ENCODE data around the gene MBNL1. TPM values are rescaled to one million over a fixed set of nuclear protein-coding genes. Genes with fewer than 3 reads are reported as not detected.

The MBNL1 gene
- total RNA-seq = 100 to 1,000 TPM; 299 to 323 TPM

- ATAC-seq (replicated peaks in 1 of 2) (peak; percentile 76 to 78), DNase-seq (peak; percentile 84 to 87)
- no peaks in the 10 kb centered on the region for H3K27me3 Mint-ChIP-seq (ENCODE audit: low read depth)
- H3K4me3 Mint-ChIP-seq = peak within 1 kb of the TSS; percentile 86 to 94
- peaks cover 70% of the 10 kb centered on the region for H3K4me1 Mint-ChIP-seq (ENCODE audit: low read depth)
- peaks cover 10 to 28% of the 10 kb centered on the region in 2 donors for H3K36me3 Mint-ChIP-seq (ENCODE audit: insufficient read depth in 2 of 2)
- peaks cover 0 to 2% of the 10 kb centered on the region in 2 donors for H3K9me3 Mint-ChIP-seq
- peak within 1 kb of the TSS; percentile 98 for H3K27ac Mint-ChIP-seq
Measured at GRCh38 chr3:152268555-152269055, at the start of gene MBNL1. Gene MBNL1 (plus strand): TSS chr3:152268929. CDS start chr3:152300194, 31,265 bp downstream.

- peak overlapping the region; percentile 69 to 84 for H3K4me3 Mint-ChIP-seq
- peaks cover 79% of the 10 kb centered on the region for H3K4me1 Mint-ChIP-seq (ENCODE audit: low read depth)
- no peak for DNase-seq
- H3K9me3 Mint-ChIP-seq = peaks cover 0 to 2% of the 10 kb centered on the region in 2 donors
- no peak for ATAC-seq (replicated peaks in 1 of 2)
- no peaks in the 10 kb centered on the region for H3K36me3 Mint-ChIP-seq (ENCODE audit: insufficient read depth in 2 of 2)
- H3K27ac Mint-ChIP-seq = peak overlapping the region; percentile 81
- H3K27me3 Mint-ChIP-seq (ENCODE audit: low read depth) = no peaks in the 10 kb centered on the region
Measured at GRCh38 chr3:152219216-152219615, 49.5 kb upstream of the MBNL1 start.

GRCh38 chr3:152219769-152220255 lies 48.9 kb upstream of the MBNL1 start:
- ATAC-seq (replicated peaks in 1 of 2) = no peak
- Mint-ChIP-seq H3K27me3 (ENCODE audit: low read depth) (no peaks in the 10 kb centered on the region), H3K4me3 (peak overlapping the region; percentile 69 to 84), H3K4me1 (ENCODE audit: low read depth) (peaks cover 79% of the 10 kb centered on the region), H3K27ac (peak overlapping the region; percentile 81), H3K9me3 (peaks cover 0 to 2% of the 10 kb centered on the region in 2 donors), H3K36me3 (ENCODE audit: insufficient read depth in 2 of 2) (no peaks in the 10 kb centered on the region)
- DNase-seq = no peak

GRCh38 chr3:152222327-152222726 lies 46.4 kb upstream of the MBNL1 start:
- no peaks in the 10 kb centered on the region for H3K36me3 Mint-ChIP-seq (ENCODE audit: insufficient read depth in 2 of 2)
- peak overlapping the region; percentile 93 for H3K27ac Mint-ChIP-seq
- peaks cover 81% of the 10 kb centered on the region for H3K4me1 Mint-ChIP-seq (ENCODE audit: low read depth)
- peaks cover 0 to 2% of the 10 kb centered on the region in 2 donors for H3K9me3 Mint-ChIP-seq
- ATAC-seq (replicated peaks in 1 of 2) (peak; percentile 63 to 73), DNase-seq (no peak)
- H3K27me3 Mint-ChIP-seq (ENCODE audit: low read depth) = no peaks in the 10 kb centered on the region
- H3K4me3 Mint-ChIP-seq = peak overlapping the region; percentile 71 to 85

- ATAC-seq (replicated peaks in 1 of 2) (no peak), DNase-seq (no peak)
- Mint-ChIP-seq H3K27ac (no peak overlapping the region), H3K4me1 (ENCODE audit: low read depth) (peaks cover 71% of the 10 kb centered on the region), H3K27me3 (ENCODE audit: low read depth) (no peaks in the 10 kb centered on the region), H3K9me3 (no peaks in the 10 kb centered on the region), H3K36me3 (ENCODE audit: insufficient read depth in 2 of 2) (no peaks in the 10 kb centered on the region), H3K4me3 (peak overlapping the region; percentile 20 to 35)
Measured at GRCh38 chr3:152225201-152225600, 43.5 kb upstream of the MBNL1 start.

GRCh38 chr3:152226176-152226575 lies 42.6 kb upstream of the MBNL1 start:
- Mint-ChIP-seq H3K4me1 (ENCODE audit: low read depth) (peaks cover 74% of the 10 kb centered on the region), H3K9me3 (peaks cover 0 to 1% of the 10 kb centered on the region in 2 donors), H3K36me3 (ENCODE audit: insufficient read depth in 2 of 2) (no peaks in the 10 kb centered on the region), H3K27me3 (ENCODE audit: low read depth) (no peaks in the 10 kb centered on the region), H3K27ac (no peak overlapping the region), H3K4me3 (no peak overlapping the region)
- ATAC-seq (replicated peaks in 1 of 2) (no peak), DNase-seq (no peak)

GRCh38 chr3:152227027-152227426 lies 41.7 kb upstream of the MBNL1 start:
- no peak for ATAC-seq (replicated peaks in 1 of 2)
- peaks cover 74% of the 10 kb centered on the region for H3K4me1 Mint-ChIP-seq (ENCODE audit: low read depth)
- no peak overlapping the region for H3K4me3 Mint-ChIP-seq

GRCh38 chr3:152229692-152230091 lies 39.0 kb upstream of the MBNL1 start:
- no peak overlapping the region for H3K4me3 Mint-ChIP-seq
- ATAC-seq (replicated peaks in 1 of 2) = no peak
- H3K4me1 Mint-ChIP-seq (ENCODE audit: low read depth) = peaks cover 74% of the 10 kb centered on the region
- DNase-seq = no peak
- H3K36me3 Mint-ChIP-seq (ENCODE audit: insufficient read depth in 2 of 2) = no peaks in the 10 kb centered on the region
- H3K9me3 Mint-ChIP-seq = peaks cover 0 to 1% of the 10 kb centered on the region in 2 donors
- no peaks in the 10 kb centered on the region for H3K27me3 Mint-ChIP-seq (ENCODE audit: low read depth)
- no peak overlapping the region for H3K27ac Mint-ChIP-seq

More at GRCh38 chr3:152227027-152227426, 41.7 kb upstream of the MBNL1 start:
- no peak for DNase-seq
- H3K36me3 Mint-ChIP-seq (ENCODE audit: insufficient read depth in 2 of 2) = no peaks in the 10 kb centered on the region
- H3K27ac Mint-ChIP-seq = no peak overlapping the region
- H3K27me3 Mint-ChIP-seq (ENCODE audit: low read depth) = no peaks in the 10 kb centered on the region
- H3K9me3 Mint-ChIP-seq = peaks cover 0 to 1% of the 10 kb centered on the region in 2 donors

GRCh38 chr3:152230370-152230769 lies 38.4 kb upstream of the MBNL1 start:
- DNase-seq (no peak), ATAC-seq (replicated peaks in 1 of 2) (no peak)
- peak overlapping the region; percentile 63 to 73 for H3K4me3 Mint-ChIP-seq
- peaks cover 0 to 1% of the 10 kb centered on the region in 2 donors for H3K9me3 Mint-ChIP-seq
- no peaks in the 10 kb centered on the region for H3K27me3 Mint-ChIP-seq (ENCODE audit: low read depth)
- peaks cover 74% of the 10 kb centered on the region for H3K4me1 Mint-ChIP-seq (ENCODE audit: low read depth)
- H3K27ac Mint-ChIP-seq = no peak overlapping the region
- H3K36me3 Mint-ChIP-seq (ENCODE audit: insufficient read depth in 2 of 2) = no peaks in the 10 kb centered on the region

GRCh38 chr3:152232001-152232400 lies 36.7 kb upstream of the MBNL1 start:
- DNase-seq (no peak), ATAC-seq (replicated peaks in 1 of 2) (no peak)
- Mint-ChIP-seq H3K27me3 (ENCODE audit: low read depth) (no peaks in the 10 kb centered on the region), H3K4me3 (peak overlapping the region; percentile 41 to 62), H3K9me3 (peaks cover 0 to 1% of the 10 kb centered on the region in 2 donors), H3K4me1 (ENCODE audit: low read depth) (peaks cover 80% of the 10 kb centered on the region), H3K36me3 (ENCODE audit: insufficient read depth in 2 of 2) (no peaks in the 10 kb centered on the region), H3K27ac (peak overlapping the region; percentile 44)

- peaks cover 1 to 2% of the 10 kb centered on the region in 2 donors for H3K9me3 Mint-ChIP-seq
- H3K4me3 Mint-ChIP-seq = peak overlapping the region; percentile 31 to 76
- peaks cover 87% of the 10 kb centered on the region for H3K4me1 Mint-ChIP-seq (ENCODE audit: low read depth)
- DNase-seq (no peak), ATAC-seq (replicated peaks in 1 of 2) (peak in 1 of 2 donors; percentile 44)
- H3K27me3 Mint-ChIP-seq (ENCODE audit: low read depth) = no peaks in the 10 kb centered on the region
- H3K36me3 Mint-ChIP-seq (ENCODE audit: insufficient read depth in 2 of 2) = peaks cover 0 to 2% of the 10 kb centered on the region in 2 donors
- peak overlapping the region; percentile 58 for H3K27ac Mint-ChIP-seq
Measured at GRCh38 chr3:152232679-152233078, 36.0 kb upstream of the MBNL1 start.

GRCh38 chr3:152234657-152235375 lies 33.9 kb upstream of the MBNL1 start:
- H3K4me3 Mint-ChIP-seq = peak overlapping the region; percentile 35 to 61
- peaks cover 90% of the 10 kb centered on the region for H3K4me1 Mint-ChIP-seq (ENCODE audit: low read depth)
- peaks cover 0 to 3% of the 10 kb centered on the region in 2 donors for H3K36me3 Mint-ChIP-seq (ENCODE audit: insufficient read depth in 2 of 2)
- ATAC-seq (replicated peaks in 1 of 2) (no peak), DNase-seq (no peak)
- peaks cover 1 to 3% of the 10 kb centered on the region in 2 donors for H3K9me3 Mint-ChIP-seq
- H3K27me3 Mint-ChIP-seq (ENCODE audit: low read depth) = no peaks in the 10 kb centered on the region
- H3K27ac Mint-ChIP-seq = peak overlapping the region; percentile 33

GRCh38 chr3:152235709-152236298 lies 32.9 kb upstream of the MBNL1 start:
- peak overlapping the region; percentile 62 to 73 for H3K4me3 Mint-ChIP-seq
- DNase-seq (no peak), ATAC-seq (replicated peaks in 1 of 2) (no peak)
- H3K36me3 Mint-ChIP-seq (ENCODE audit: insufficient read depth in 2 of 2) = peaks cover 0 to 3% of the 10 kb centered on the region in 2 donors
- peaks cover under 1 to 3% of the 10 kb centered on the region in 2 donors for H3K9me3 Mint-ChIP-seq
- peak overlapping the region; percentile 86 for H3K27ac Mint-ChIP-seq
- peaks cover 91% of the 10 kb centered on the region for H3K4me1 Mint-ChIP-seq (ENCODE audit: low read depth)
- H3K27me3 Mint-ChIP-seq (ENCODE audit: low read depth) = no peaks in the 10 kb centered on the region
